GM21367 (cell line): Measurements from ENCODE around the gene RIMKLB.
A peak's percentile ranks its signal among the peaks of the same experiment; 100 is the strongest.
"Not testable (repeated sequence)": the region's sequence is repeated elsewhere in the genome, so short reads cannot be mapped to it uniquely, and the experiment has no call there.

ENCODE experiments used
- ATAC-seq: cut with Tn5 transposase; IDR thresholded peaks from one replicate; pipeline ENCODE4 v1.9.1; 2021; ENCODE audit not compliant: unreplicated experiment

RIMKLB gene

GRCh38 chr12:8689681-8690080, 8.1 kb upstream of the RIMKLB start:
- ATAC-seq, result no peak

DNA sequence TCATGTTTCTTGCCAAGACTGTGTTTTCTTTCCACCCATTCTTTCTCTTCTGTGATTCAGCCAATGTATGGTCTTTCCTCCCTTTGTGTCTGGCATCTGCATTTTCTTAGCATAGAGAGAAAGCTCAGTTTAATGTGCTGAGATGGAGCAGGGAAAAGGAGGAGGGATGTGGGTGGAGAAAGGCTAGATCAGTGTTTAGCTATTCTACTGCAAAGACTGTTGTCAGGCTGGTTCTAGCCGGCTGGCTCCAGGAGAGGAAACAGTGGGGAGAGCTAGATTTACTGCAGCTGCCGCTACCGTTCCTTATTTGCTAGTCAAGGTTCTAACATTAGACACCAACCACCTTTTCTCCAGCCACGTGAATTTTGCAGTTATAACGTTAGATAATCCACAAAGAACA, 5.2 kb upstream of the RIMKLB start:
- no peak for ATAC-seq

GRCh38 chr12:8695116-8695515, 2.7 kb upstream of the RIMKLB start:
- ATAC-seq, result no peak

DNA sequence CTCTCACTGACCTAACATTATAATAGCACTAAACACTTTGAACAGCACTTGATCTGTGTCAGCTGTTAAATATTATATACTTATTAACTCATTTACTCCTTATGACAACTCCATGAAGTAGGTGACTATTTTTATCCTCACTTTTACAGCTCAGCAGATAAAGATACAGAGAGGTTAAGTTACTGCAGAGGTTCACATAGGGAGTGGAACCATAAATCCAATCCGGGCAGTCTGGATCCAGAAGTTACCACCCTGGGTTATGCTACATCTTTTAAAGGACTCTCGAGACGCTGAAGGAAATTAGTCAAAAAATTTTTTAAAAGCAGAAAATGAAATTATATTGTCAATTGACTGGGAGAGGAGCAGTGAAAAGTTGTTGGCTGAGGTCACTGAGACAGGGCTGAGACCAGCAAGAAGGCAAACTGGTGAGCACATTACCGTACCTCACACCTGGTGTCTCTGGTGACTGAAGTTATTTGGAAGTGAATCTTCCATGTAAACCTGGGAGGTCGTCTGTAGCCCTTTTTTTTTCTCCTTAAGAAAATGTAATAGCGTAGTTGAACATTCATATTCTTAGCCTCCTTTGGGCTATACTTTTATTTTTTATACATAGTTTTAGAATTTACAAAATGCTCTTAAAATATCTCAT, 1.2 kb upstream of the RIMKLB start:
- ATAC-seq, result no peak

- peak; percentile 10 for ATAC-seq
Observed at GRCh38 chr12:8697120-8697475, 693 bp upstream of the RIMKLB start.

DNA sequence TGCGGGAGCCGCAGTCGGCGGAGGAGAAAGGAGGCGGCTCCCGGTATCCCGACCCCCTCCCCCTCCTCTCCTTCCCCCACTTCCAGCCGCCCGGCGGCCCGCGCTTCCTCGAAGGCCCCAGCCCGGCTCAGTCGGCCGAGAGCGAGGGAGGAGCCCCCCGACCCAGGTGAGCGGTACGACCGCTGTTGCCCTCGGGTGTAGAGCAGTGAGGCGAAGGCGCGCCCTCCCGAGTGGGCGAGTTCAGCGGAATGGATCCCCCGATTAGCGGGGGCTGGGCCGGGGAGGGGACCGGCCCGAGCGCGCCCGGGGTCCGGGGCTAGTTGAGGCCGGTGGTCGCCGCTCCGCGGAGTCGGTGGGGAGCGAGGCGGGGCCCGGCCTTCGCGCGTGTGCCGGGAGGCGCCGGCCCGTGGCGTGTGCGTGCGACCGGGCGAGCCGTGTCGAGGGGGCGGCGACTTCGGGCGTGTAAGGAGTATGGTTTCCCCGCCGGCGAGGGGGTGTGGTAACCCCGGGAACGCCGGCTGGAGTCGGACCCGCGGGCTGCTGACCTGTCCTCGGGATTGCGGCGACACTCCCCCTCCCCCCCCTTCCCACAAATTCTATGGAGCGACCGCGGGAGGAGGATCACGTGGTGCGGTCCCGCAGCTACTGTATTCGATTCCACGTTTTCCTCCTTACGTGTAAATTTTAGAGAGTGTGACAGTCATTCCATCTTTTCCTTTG, 501 bp downstream of the RIMKLB start:
- peak; percentile 28 for ATAC-seq

DNA sequence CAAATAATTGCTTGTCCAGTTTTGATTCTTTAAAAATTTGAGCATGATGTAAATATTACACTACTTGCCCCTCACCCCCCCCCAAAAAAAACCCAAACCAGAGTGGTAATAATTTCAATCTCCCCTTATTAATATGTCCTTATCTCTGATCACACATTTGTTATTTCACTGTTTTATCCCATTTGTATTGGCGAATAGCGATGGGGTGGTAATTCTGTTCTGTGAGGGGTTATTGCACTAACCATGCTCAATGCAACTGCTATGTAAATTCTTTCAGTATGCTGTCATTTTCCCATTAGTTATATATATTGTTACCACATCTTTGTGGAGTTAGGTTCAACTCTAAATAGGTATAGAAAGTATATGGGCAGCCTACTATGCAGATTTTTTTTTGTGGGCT, 1.1 kb downstream of the RIMKLB start:
- ATAC-seq, result no peak

DNA sequence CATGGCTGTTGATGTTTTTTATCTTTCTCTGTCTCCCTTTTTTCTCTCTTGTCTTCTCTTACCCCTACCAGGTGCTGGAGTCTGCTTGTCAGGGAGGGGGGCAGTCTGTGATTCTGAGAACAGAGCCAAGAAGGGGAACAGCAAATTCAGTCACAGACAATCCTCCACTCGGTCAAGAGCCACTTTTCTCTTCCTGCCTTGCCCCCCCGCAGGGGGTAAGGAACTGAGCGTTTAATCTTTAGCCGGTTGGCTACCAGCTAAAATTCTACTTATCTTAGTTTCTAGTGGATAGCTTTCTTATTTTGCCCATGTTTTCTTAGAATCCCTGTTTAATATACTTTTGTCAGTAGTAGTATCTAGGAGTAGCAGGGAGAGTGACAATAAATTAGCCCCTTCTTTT, 1.9 kb downstream of the RIMKLB start:
- no peak for ATAC-seq

DNA sequence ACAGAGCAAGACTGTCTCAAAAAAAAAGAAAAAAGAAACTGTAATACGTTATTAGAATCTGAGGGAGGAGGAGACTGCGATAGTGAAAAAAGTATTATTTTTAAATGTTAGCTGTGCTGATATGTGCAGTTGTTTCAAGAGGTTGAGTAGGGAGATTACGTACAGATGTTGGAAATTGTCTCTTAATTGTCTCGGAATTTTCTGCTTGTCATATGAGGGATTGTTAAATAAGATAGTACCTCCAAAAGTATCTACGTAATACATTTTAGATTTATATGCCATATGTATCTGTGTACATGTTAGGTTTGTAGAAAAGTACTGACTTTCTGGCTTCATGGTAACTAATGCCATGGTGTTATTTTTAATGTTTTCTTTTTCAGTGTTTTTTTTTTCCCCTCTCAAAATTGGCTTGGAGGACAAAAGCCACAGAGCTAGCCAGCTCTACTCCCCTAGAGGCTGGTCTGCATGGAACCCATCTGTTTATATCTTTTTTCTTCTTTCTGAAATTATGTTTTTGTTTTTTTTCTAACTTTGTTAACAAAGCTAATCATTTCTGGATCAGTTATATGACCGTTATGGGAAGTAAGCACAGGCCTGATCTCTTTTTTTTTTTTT, 3.4 kb downstream of the RIMKLB start:
- no peak for ATAC-seq

DNA sequence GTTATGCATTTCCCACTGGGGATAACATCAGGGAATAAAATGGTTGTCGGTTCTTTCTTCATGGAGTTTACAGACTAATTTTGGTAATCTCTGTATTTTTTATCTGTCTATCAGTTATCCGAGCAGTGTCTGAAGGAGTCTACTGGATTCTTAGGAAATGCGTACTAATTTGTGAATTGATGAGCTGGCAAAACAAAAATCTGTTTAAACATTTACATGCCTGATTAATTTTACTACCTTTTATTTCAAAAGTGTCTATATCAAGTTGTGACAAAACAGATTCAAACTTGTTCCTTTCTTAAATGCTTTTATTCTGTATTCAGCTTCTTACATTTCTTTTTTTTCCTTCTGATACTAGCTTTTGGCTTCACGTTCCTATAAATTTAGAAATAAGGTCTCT, 4.4 kb downstream of the RIMKLB start:
- no peak for ATAC-seq

DNA sequence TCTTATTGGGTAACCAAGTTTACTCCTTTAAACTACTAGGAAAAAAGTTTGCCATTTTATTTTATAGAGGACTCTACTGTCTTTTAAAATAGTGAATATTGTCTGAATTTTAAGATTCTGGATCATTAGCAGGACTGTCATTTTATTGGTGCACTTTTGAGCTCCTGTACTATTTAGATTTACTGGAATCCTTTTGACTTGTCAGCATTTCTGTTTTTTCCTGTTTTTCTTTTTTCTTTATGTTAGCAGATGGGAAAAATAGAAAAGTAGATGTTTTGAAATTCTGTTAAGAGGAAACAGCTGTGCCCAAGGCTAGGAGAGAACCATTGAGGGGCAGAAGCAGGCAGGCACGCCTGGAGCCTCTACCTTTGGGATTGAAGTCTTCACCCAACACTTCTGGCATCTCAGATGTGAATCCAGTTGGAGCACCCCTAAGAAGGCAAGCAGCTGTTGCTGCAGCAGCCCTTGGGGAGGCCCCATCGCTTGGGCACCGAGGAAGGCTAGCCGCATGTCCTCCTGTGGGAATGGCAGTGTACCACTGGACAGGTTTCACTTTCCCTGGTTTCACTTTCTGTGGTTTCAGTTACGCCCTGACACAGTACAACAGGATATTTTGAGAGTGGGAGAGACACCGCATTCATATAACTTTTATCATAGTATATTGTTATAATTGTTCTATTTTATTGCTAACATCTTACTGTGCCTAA, 11.5 kb downstream of the RIMKLB start:
- ATAC-seq, result no peak

DNA sequence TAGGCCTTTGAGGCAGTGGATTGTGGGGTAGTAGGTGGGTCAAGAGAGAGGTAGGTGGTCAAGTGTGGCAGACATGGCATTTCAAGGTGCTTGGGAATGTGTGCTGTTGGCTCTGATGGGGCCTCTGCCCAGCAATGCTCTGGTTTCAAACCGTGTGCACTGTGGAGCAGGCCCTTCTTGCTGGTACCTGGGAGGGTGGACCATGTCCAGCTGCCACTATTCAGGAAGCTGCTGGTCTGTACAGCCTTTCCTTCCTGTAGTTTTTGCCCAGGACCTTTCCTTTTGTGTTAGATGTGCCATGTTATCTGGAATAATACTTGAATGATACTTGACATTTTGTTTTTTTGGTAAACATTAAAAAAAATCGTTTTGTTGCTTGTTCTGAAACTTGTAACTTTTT, 14.8 kb downstream of the RIMKLB start:
- ATAC-seq, result no peak

GRCh38 chr12:8722286-8722800, 24.6 kb downstream of the RIMKLB start:
- ATAC-seq, result no peak

- ATAC-seq, result no peak
Observed at GRCh38 chr12:8734873-8735381, 37.1 kb downstream of the RIMKLB start.

DNA sequence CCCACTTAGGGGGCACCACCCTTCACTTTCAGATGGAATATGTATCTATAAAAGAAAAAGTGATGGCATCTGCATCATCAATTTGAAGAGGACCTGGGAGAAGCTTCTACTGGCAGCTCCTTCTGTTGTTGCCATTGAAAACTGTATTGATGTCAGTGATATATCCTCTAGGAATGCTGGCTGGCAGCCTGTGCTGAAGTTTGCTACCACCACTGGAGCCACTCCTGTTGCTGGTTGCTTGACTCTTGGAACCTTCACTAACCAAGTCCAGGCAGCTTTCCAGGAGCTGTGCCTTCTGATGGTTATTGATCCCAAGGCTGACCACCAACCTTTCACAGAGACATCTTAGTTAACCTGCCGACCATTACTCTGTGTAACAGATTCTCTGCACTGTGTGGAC, 44.7 kb downstream of the RIMKLB start:
- no peak for ATAC-seq

- not testable (repeated sequence) for ATAC-seq
Observed at GRCh38 chr12:8743121-8743520, 45.3 kb downstream of the RIMKLB start.

GRCh38 chr12:8745631-8746030, 47.8 kb downstream of the RIMKLB start:
- ATAC-seq, result not testable (repeated sequence)

GRCh38 chr12:8746046-8746445, 48.3 kb downstream of the RIMKLB start:
- no peak for ATAC-seq

DNA sequence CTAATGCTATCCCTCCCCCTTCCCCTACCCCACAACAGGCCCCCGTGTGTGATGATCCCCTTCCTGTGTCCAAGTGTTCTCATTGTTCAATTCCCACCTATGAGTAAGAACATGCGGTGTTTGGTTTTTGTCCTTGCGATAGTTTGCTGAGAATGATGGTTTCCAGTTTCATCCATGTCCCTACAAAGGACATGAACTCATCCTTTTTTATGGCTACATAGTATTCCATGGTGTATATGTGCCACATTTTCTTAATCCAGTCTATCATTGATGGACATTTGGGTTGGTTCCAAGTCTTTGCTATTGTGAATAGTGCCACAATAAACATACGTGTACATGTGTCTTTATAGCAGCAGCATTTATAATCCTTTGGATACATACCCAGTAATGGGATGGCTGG, 62.3 kb downstream of the RIMKLB start:
- ATAC-seq, result not testable (repeated sequence)

DNA sequence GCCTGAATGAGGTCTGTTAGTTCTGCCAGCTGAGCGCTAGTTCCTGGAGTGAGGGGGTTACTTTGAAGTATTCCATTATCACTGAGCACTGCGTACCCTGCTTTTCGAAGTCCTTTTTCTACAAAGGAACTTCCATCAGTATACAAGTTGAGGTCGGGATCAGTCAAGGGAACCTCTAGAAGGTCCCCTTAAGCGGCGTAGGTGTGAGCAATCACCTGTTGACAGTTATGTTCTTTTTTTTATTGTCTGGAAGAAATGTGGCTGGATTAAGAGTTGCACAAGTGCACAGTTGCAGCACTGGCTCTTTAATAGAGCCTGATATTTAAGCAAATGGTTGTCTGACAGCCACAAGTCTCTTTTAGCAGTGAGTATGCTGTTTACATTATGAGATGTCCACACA, 64.9 kb downstream of the RIMKLB start:
- not testable (repeated sequence) for ATAC-seq

DNA sequence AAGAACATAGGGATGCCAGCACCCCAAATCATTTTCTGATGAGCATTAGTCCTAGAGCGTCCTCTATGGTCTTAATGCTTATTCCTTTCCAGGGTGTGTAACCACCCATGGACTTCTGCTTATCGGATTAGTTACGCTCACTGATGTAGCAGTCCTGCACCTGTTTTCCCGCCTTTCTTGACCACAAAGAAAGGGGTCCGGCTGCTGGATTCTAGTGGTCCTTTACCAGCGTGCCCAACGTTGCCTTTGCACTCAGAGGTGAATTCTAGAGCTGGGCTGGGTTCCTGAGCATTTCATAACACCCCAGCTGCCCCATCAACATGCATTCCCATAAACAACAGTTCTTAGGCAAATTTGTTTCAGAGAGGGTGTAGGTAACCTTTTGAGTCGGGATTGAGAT, 68.3 kb downstream of the RIMKLB start:
- ATAC-seq, result not testable (repeated sequence)
